ENCODE data around the gene HMOX2.

HMOX2 gene

GRCh38 chr16:4538350-4539235 lies 62.4 kb downstream of the HMOX2 start, which contains the start of gene CDIP1 (continued):
- TF ChIP-seq ZSCAN5A (tag by site-specific recombination; IDR thresholded peaks at IDR 0.05) = peak; percentile 68; the same call in 1 of the 2 replicates
- no peak for TF ChIP-seq ZNF514 (tag by site-specific recombination; IDR thresholded peaks at IDR 0.05)
- no peak for TF ChIP-seq ZNF830 (tag by site-specific recombination; IDR thresholded peaks at IDR 0.05; ENCODE audit: low read depth)
- TF ChIP-seq CTCF (tag by site-specific recombination; IDR thresholded peaks at IDR 0.05) = peak; percentile 71; the same call in 1 of the 2 replicates
- peak; percentile 78 for TF ChIP-seq KLF8 (tag by site-specific recombination; IDR thresholded peaks at IDR 0.05)
- peak; percentile 92 for TF ChIP-seq ZEB2 (tag by site-specific recombination; IDR thresholded peaks at IDR 0.05)
- TF ChIP-seq OVOL3 (tag by site-specific recombination; IDR thresholded peaks at IDR 0.05) = peak; percentile 75; the same call in 1 of the 2 replicates
- no peak for TF ChIP-seq ZNF585B (tag by site-specific recombination; IDR thresholded peaks at IDR 0.05)

- no peaks in the 10 kb centered on the region for H3K9me3 ChIP-seq (ENCODE audit: control insufficient read depth, insufficient read depth, low read depth, low read length)
- POLR2A ChIA-PET = interaction anchor here (1.6 kb wide), 1 partner anchor 19 kb away, joined by 3 read pairs; no protein-coding TSS in a partner anchor
These were observed 63.6 kb downstream of the HMOX2 start for GRCh38 chr16:4539716-4540284.

GRCh38 chr16:4544473-4544872 lies 68.3 kb downstream of the HMOX2 start:
- ChIA-PET CTCF (interaction anchor here (0.6 to 1.0 kb wide), 2 partner anchors 26 to 38 kb away, joined by 3 read pairs; no protein-coding TSS in a partner anchor), POLR2A (no interaction called here)
- H3K36me3 ChIP-seq (ENCODE audit: control insufficient read depth in 2 of 2, insufficient read depth in 1 of 2, low read length in 2 of 2) = no peaks in the 10 kb centered on the region
- H3K9me3 ChIP-seq (ENCODE audit: control insufficient read depth, insufficient read depth, low read depth, low read length) = no peaks in the 10 kb centered on the region
- no peak overlapping the region for H3K4me3 ChIP-seq (ENCODE audit: low read depth, low read length)
- H3K4me1 ChIP-seq (ENCODE audit: control insufficient read depth, insufficient read depth, low read length) = no peaks in the 10 kb centered on the region
- TF ChIP-seq KLF7 (tag by site-specific recombination; IDR thresholded peaks at IDR 0.05; ENCODE audit: borderline replicate concordance) = no peak
- no peak for TF ChIP-seq ZNF707 (tag by site-specific recombination; IDR thresholded peaks at IDR 0.05)
- TF ChIP-seq ZNF423 (tag by site-specific recombination; IDR thresholded peaks at IDR 0.05) = no peak
- no peak for TF ChIP-seq MEIS1 (CRISPR knock-in tag; IDR thresholded peaks at IDR 0.05; ENCODE audit: borderline replicate concordance)
- TF ChIP-seq BCL11B (tag by site-specific recombination; IDR thresholded peaks at IDR 0.05; ENCODE audit: low read depth) = no peak
- no peak for TF ChIP-seq ZEB2 (tag by site-specific recombination; IDR thresholded peaks at IDR 0.05)
- no peak for TF ChIP-seq ZNF148 (tag by site-specific recombination; IDR thresholded peaks at IDR 0.05; ENCODE audit: borderline replicate concordance)
- TF ChIP-seq ZNF555 (tag by site-specific recombination; conservative IDR thresholded peaks at IDR 0.05) = no peak
- no peak for TF ChIP-seq ZNF248 (tag by site-specific recombination; IDR thresholded peaks at IDR 0.05)
- TF ChIP-seq ZNF37A (tag by site-specific recombination; IDR thresholded peaks at IDR 0.05) = no peak
- no peak for TF ChIP-seq ZNF585B (tag by site-specific recombination; IDR thresholded peaks at IDR 0.05)
- no peak for TF ChIP-seq ZBTB44 (tag by site-specific recombination; IDR thresholded peaks at IDR 0.05)
- no peak overlapping the region for H3K27ac ChIP-seq (ENCODE audit: extremely low read depth, low read depth, low read length)

More at GRCh38 chr16:4539716-4540284, 63.6 kb downstream of the HMOX2 start:
- Histone ChIP-seq H3K4me3 (ENCODE audit: low read depth, low read length) (no peak overlapping the region), H3K4me1 (ENCODE audit: control insufficient read depth, insufficient read depth, low read length) (no peaks in the 10 kb centered on the region), H3K36me3 (ENCODE audit: control insufficient read depth in 2 of 2, insufficient read depth in 1 of 2, low read length in 2 of 2) (peaks cover 0 to 16% of the 10 kb centered on the region in 2 experiments; a peak in 1 of 3 replicates), H3K27ac (ENCODE audit: extremely low read depth, low read depth, low read length) (no peak overlapping the region)
- CTCF ChIA-PET = interaction anchor here (0.6 to 2.7 kb wide), 5 partner anchors 9 to 111 kb away, joined by 4 to 21 read pairs (median 5); no protein-coding TSS in a partner anchor
- TF ChIP-seq SETDB1 (IDR thresholded peaks at IDR 0.05; ENCODE audit: insufficient read length, low read length) (peak; percentile 91), ZNF530 (tag by site-specific recombination; IDR thresholded peaks at IDR 0.05; ENCODE audit: low read depth) (no peak)

Measured in HEK293 (cell line).